ENCODE measurements around the gene OLIG1.

Gene OLIG1

GRCh38 chr21:33112151-33112550 lies 42.2 kb downstream of the OLIG1 start:
- TF ChIP-seq CTCF (IDR thresholded peaks at IDR 0.05; ENCODE audit: extremely low read depth, missing control alignments): no peak
- no peak for DNase-seq (ENCODE audit: low spot score)

- DNase-seq (ENCODE audit: low spot score): no peak
- no peak for TF ChIP-seq CTCF (IDR thresholded peaks at IDR 0.05; ENCODE audit: extremely low read depth, missing control alignments)
These were observed 42.7 kb downstream of the OLIG1 start for GRCh38 chr21:33112681-33113080.

- no peak for DNase-seq (ENCODE audit: low spot score)
- TF ChIP-seq CTCF (IDR thresholded peaks at IDR 0.05; ENCODE audit: extremely low read depth, missing control alignments): no peak
These were observed 43.2 kb downstream of the OLIG1 start for GRCh38 chr21:33113131-33113530.

- no peak for DNase-seq (ENCODE audit: low spot score)
- TF ChIP-seq CTCF (IDR thresholded peaks at IDR 0.05; ENCODE audit: extremely low read depth, missing control alignments): no peak
These were observed 44.3 kb downstream of the OLIG1 start for GRCh38 chr21:33114276-33114675.

GRCh38 chr21:33115631-33116510 lies 45.9 kb downstream of the OLIG1 start:
- no peak for DNase-seq (ENCODE audit: low spot score)
- TF ChIP-seq CTCF (IDR thresholded peaks at IDR 0.05; ENCODE audit: extremely low read depth, missing control alignments): no peak

- DNase-seq (ENCODE audit: low spot score): no peak
- TF ChIP-seq CTCF (IDR thresholded peaks at IDR 0.05; ENCODE audit: extremely low read depth, missing control alignments): no peak
These were observed 46.7 kb downstream of the OLIG1 start for GRCh38 chr21:33116676-33117075.

- no peak for DNase-seq (ENCODE audit: low spot score)
These were observed 47.4 kb downstream of the OLIG1 start for GRCh38 chr21:33117101-33117888.

More at GRCh38 chr21:33117101-33117888, 47.4 kb downstream of the OLIG1 start:
- TF ChIP-seq CTCF (IDR thresholded peaks at IDR 0.05; ENCODE audit: extremely low read depth, missing control alignments): no peak

Measured in GM20000 (cell line).